Measurements from ENCODE around the gene CD81.

Gene CD81

GRCh38 chr11:2408671-2409070, 31.6 kb downstream of the CD81 start:
- DNase-seq = no peak

GRCh38 chr11:2409126-2409525, 32.0 kb downstream of the CD81 start:
- DNase-seq = no peak

GRCh38 chr11:2409611-2410468, 32.7 kb downstream of the CD81 start:
- DNase-seq = no peak

GRCh38 chr11:2410616-2411015, 33.5 kb downstream of the CD81 start:
- DNase-seq = no peak

GRCh38 chr11:2411446-2412305, 34.6 kb downstream of the CD81 start:
- DNase-seq = no peak

- DNase-seq = no peak
Observed at GRCh38 chr11:2412323-2412722, 35.2 kb downstream of the CD81 start.

- no peak for DNase-seq
Observed at GRCh38 chr11:2413742-2414579, 36.9 kb downstream of the CD81 start.

- no peak for DNase-seq
Observed at GRCh38 chr11:2414616-2415015, 37.5 kb downstream of the CD81 start.

GRCh38 chr11:2415171-2415570, 38.1 kb downstream of the CD81 start:
- no peak for DNase-seq

GRCh38 chr11:2415601-2416380, 38.7 kb downstream of the CD81 start:
- no peak for DNase-seq

- no peak for DNase-seq
Observed at GRCh38 chr11:2416765-2417164, 39.7 kb downstream of the CD81 start.

GRCh38 chr11:2417856-2418692, 41.0 kb downstream of the CD81 start:
- no peak for DNase-seq

GRCh38 chr11:2418693-2419360, 41.7 kb downstream of the CD81 start:
- no peak for DNase-seq

- DNase-seq = peak; percentile 64
Observed at GRCh38 chr11:2419638-2420501, 42.8 kb downstream of the CD81 start.

GRCh38 chr11:2420502-2421225, 43.6 kb downstream of the CD81 start:
- peak; percentile 65 for DNase-seq

GRCh38 chr11:2421226-2421994, 44.3 kb downstream of the CD81 start:
- no peak for DNase-seq

- no peak for DNase-seq
Observed at GRCh38 chr11:2421996-2422395, 44.9 kb downstream of the CD81 start.
